SW 1271 (cell line): ENCODE data around the gene SMIM13.
A peak's percentile ranks its signal among the peaks of the same experiment; 100 is the strongest.
"Not testable (repeated sequence)": the region's sequence is repeated elsewhere in the genome, so short reads cannot be mapped to it uniquely, and the experiment has no call there.

Experiments used
- DNase-seq, 2 experiments: peaks; one replicate each; lab custom pipeline; 2025; lab: John Stamatoyannopoulos, UW

SMIM13 gene

GRCh38 chr6:11083956-11084355 lies 9.7 kb upstream of the SMIM13 start:
- no peak for DNase-seq

- peak in 1 of 2 experiments; percentile 43 for DNase-seq
These were observed 7.7 kb upstream of the SMIM13 start for GRCh38 chr6:11085758-11086435.

- not testable (repeated sequence) for DNase-seq
These were observed 6.4 kb upstream of the SMIM13 start for GRCh38 chr6:11087141-11087812.

- no peak for DNase-seq
These were observed 3.9 kb upstream of the SMIM13 start for GRCh38 chr6:11089695-11090094.

- not testable (repeated sequence) for DNase-seq
These were observed 2.5 kb upstream of the SMIM13 start for GRCh38 chr6:11091141-11091540.

- peak in 1 of 2 experiments; percentile 72 for DNase-seq
These were observed 812 bp upstream of the SMIM13 start for GRCh38 chr6:11092668-11093375.

GRCh38 chr6:11093376-11093625 lies 333 bp upstream of the SMIM13 start:
- no peak for DNase-seq

- DNase-seq, result peak in 1 of 2 experiments; percentile 58
These were observed 797 bp downstream of the SMIM13 start for GRCh38 chr6:11094411-11094851.

GRCh38 chr6:11094941-11095340 lies 1.3 kb downstream of the SMIM13 start:
- no peak for DNase-seq

- DNase-seq, result peak; percentile 45 to 62
These were observed 2.5 kb downstream of the SMIM13 start for GRCh38 chr6:11096109-11096508.

- no peak for DNase-seq
These were observed 3.8 kb downstream of the SMIM13 start for GRCh38 chr6:11097476-11097875.

GRCh38 chr6:11098004-11098403 lies 4.4 kb downstream of the SMIM13 start:
- no peak for DNase-seq

- no peak for DNase-seq
These were observed 7.8 kb downstream of the SMIM13 start for GRCh38 chr6:11101417-11101816.

GRCh38 chr6:11103065-11103464 lies 9.4 kb downstream of the SMIM13 start:
- no peak for DNase-seq

- no peak for DNase-seq
These were observed 15.1 kb downstream of the SMIM13 start for GRCh38 chr6:11108726-11109125.

- DNase-seq, result no peak
These were observed 17.5 kb downstream of the SMIM13 start, which contains the start of gene ERVFRD-1 for GRCh38 chr6:11110921-11111768. ERVFRD-1 (minus strand) TSS chr6:11111725; CDS start chr6:11105310, 6,415 bp downstream.

- DNase-seq, result no peak
These were observed 18.3 kb downstream of the SMIM13 start for GRCh38 chr6:11111769-11112437.

GRCh38 chr6:11113038-11113437 lies 19.4 kb downstream of the SMIM13 start:
- DNase-seq, result no peak

GRCh38 chr6:11115808-11116536 lies 22.3 kb downstream of the SMIM13 start:
- peak in 1 of 2 experiments; percentile 33 for DNase-seq

GRCh38 chr6:11120271-11121005 lies 26.8 kb downstream of the SMIM13 start:
- DNase-seq, result peak in 1 of 2 experiments; percentile 19
